Chondrocyte (in vitro differentiated cells): ENCODE results near the gene CDK6. TPM values are rescaled to one million over a fixed set of nuclear protein-coding genes. Genes with fewer than 3 reads are reported as not detected.

Source experiments
- DNase-seq: peaks from one replicate; pipeline ENCODE4 v3.0.0; 2021; ENCODE audit warnings: mixed read lengths, low spot score
- H3K27ac Mint-ChIP-seq: one replicate; pipeline ENCODE4 v1.8.0; 2021; ENCODE audit warnings: mild to moderate bottlenecking, moderate library complexity, mixed read lengths; ENCODE audit not compliant: unreplicated experiment
- H3K27me3 Mint-ChIP-seq: 2 replicates; pipeline ENCODE4 v1.8.0; 2021; ENCODE audit warnings: low read depth, mixed read lengths
- H3K36me3 Mint-ChIP-seq: 2 replicates; pipeline ENCODE4 v1.8.0; 2021; ENCODE audit warnings: low read depth, mixed read lengths
- H3K4me1 Mint-ChIP-seq: 2 replicates; pipeline ENCODE4 v1.8.0; 2021; ENCODE audit warnings: low read depth, mild to moderate bottlenecking, mixed read lengths
- H3K4me3 Mint-ChIP-seq: one replicate; pipeline ENCODE4 v1.8.0; 2021; ENCODE audit warnings: mild to moderate bottlenecking, moderate library complexity, mixed read lengths; ENCODE audit not compliant: unreplicated experiment
- H3K9me3 Mint-ChIP-seq: 2 replicates; pipeline ENCODE4 v1.8.0; 2021; ENCODE audit warnings: low read depth, mixed read lengths
- CTCF ChIP-seq: fragments of 200-600 bp; sonication (generic); IDR thresholded peaks from 2 replicates; pipeline ENCODE4 v1.5.0; 2021; ENCODE audit warnings: antibody characterized with exemption, mild to moderate bottlenecking, moderate library complexity
- total RNA-seq: library from RNA; stranded (reverse); gene quantifications from 3 replicates; pipeline ENCODE4 v1.2.1, GENCODE V29; 2021

Gene CDK6
- total RNA-seq, 1 donor from 2014 or later, result 162 TPM

GRCh38 chr7:92658671-92659070 lies 177.7 kb downstream of the CDK6 start:
- no peaks in the 10 kb centered on the region for H3K9me3 Mint-ChIP-seq
- H3K4me3 Mint-ChIP-seq, result no peak overlapping the region
- TF ChIP-seq CTCF, result no peak
- no peaks in the 10 kb centered on the region for H3K27me3 Mint-ChIP-seq
- H3K4me1 Mint-ChIP-seq, result peaks cover 5% of the 10 kb centered on the region
- H3K36me3 Mint-ChIP-seq, result peaks cover 7% of the 10 kb centered on the region
- DNase-seq, result no peak
- H3K27ac Mint-ChIP-seq, result no peak overlapping the region

GRCh38 chr7:92657391-92657790 lies 179.0 kb downstream of the CDK6 start:
- Mint-ChIP-seq H3K27ac (no peak overlapping the region), H3K27me3 (no peaks in the 10 kb centered on the region), H3K9me3 (no peaks in the 10 kb centered on the region), H3K36me3 (peaks cover 9% of the 10 kb centered on the region), H3K4me3 (no peak overlapping the region), H3K4me1 (peaks cover 5% of the 10 kb centered on the region)
- no peak for DNase-seq
- no peak for TF ChIP-seq CTCF

DNA sequence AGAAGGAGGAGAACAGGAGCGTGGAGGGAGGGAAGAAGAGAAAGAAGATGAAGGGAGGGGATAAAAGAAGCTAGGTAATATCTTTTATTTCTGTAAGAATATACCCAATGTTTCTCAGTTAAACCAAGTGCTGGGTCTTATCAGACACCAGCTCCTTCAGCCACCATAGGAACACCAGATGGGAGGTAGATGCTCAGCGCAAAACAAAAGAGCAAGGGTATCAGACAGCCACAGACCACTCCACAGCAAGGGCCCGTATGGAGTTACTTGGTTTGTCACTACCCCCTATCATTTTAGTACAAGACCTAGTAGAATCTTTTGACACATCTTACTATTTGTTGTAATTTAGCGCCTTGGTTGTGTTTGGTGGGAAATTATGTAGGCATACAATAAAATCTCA lies 180.3 kb downstream of the CDK6 start:
- H3K9me3 Mint-ChIP-seq, result no peaks in the 10 kb centered on the region
- no peaks in the 10 kb centered on the region for H3K27me3 Mint-ChIP-seq
- H3K36me3 Mint-ChIP-seq, result peaks cover 9% of the 10 kb centered on the region
- no peak overlapping the region for H3K4me3 Mint-ChIP-seq
- peaks cover 5% of the 10 kb centered on the region for H3K4me1 Mint-ChIP-seq
- H3K27ac Mint-ChIP-seq, result no peak overlapping the region
- no peak for TF ChIP-seq CTCF
- DNase-seq, result no peak

- DNase-seq, result no peak
- H3K27ac Mint-ChIP-seq, result no peak overlapping the region
Observed at GRCh38 chr7:92655346-92655884, 181.0 kb downstream of the CDK6 start.

DNA sequence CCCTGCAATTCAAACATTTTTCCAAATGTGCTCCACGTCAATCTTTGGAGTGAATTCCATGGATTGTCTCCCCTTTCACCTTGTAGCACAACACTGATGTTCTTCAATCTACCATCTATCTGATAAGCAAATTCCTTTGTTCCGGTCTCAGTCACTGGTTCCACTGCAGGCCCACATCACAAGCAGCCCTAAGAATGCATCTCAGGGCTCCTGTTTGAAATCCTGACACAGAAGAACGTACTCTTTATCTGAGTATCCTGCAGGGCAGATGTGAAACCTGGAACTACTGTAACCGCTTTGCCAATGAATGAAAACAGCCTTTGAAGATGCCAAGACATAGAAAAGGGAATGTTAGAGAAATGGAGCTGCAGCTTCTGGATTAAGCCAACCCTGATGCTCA lies 183.2 kb downstream of the CDK6 start:
- Mint-ChIP-seq H3K27ac (no peak overlapping the region), H3K4me3 (no peak overlapping the region), H3K27me3 (no peaks in the 10 kb centered on the region), H3K9me3 (no peaks in the 10 kb centered on the region), H3K36me3 (peaks cover 2% of the 10 kb centered on the region), H3K4me1 (peaks cover 5% of the 10 kb centered on the region)
- TF ChIP-seq CTCF, result no peak
- DNase-seq, result no peak

More at GRCh38 chr7:92655346-92655884, 181.0 kb downstream of the CDK6 start:
- Mint-ChIP-seq H3K9me3 (no peaks in the 10 kb centered on the region), H3K27me3 (no peaks in the 10 kb centered on the region), H3K36me3 (peaks cover 9% of the 10 kb centered on the region), H3K4me3 (no peak overlapping the region), H3K4me1 (peaks cover 5% of the 10 kb centered on the region)
- TF ChIP-seq CTCF, result no peak
